Measurements from ENCODE around the gene APBA3. TPM values are rescaled to one million over a fixed set of nuclear protein-coding genes. Genes with fewer than 3 reads are reported as not detected.

APBA3 gene
- total and polyA plus RNA-seq, 2 of the 4 experiments (the other 2 are of a cell fraction), result 9.5 to 18.4 TPM

DNA sequence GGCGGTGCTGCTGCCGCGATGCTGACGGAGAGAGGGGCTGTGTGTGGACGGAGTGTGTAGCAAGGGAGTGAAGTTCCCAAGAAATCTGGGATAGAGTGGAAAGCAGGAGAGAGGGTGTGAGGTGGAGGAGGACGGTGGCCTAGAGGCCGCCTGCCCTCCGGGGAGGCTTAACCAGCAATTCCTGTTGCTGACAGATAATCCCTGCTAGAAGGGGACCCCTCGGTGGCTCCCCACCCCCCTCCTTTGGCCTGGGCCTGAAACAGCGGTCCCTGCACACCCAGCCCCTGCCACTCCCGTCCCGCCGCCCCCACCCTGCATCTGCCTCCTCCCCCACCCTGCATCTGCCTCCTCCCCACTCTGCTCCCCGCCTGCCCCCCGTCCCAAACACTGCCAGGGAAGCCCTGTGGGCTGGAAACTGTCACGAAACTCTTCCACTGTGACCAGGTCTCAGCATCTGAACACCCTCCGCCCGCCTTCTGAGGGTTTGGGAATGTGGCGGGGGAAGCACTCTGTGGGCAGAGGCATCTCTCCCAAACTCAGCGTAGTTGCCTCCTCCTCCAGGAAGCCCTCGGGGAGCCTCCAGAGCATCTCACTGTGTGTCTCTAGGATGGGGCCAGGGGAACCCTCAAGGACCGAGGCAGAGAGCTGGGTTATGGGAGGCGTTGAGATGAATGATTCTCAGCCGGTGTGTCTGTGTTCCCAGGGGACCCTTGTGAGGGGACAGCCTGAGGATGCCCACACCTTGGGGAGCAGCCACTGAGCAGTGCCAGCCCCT, 41.8 kb upstream of the APBA3 start:
- intact Hi-C loops (cut with micrococcal nuclease), result no loop called here
- TF ChIP-seq SMC3 (IDR thresholded peaks at IDR 0.05; ENCODE audit: low read depth, low read length) (no peak), CHD1 (IDR thresholded peaks at IDR 0.05; ENCODE audit: low read depth, low read length) (no peak), RFX5 (IDR thresholded peaks at IDR 0.05; ENCODE audit: low read depth, low read length) (no peak), MAZ (IDR thresholded peaks at IDR 0.05; ENCODE audit: borderline replicate concordance, low read depth, low read length) (no peak), RCOR1 (IDR thresholded peaks at IDR 0.05; ENCODE audit: insufficient replicate concordance, low read length) (no peak), MXI1 (IDR thresholded peaks at IDR 0.05; ENCODE audit: borderline replicate concordance, low read depth, low read length) (no peak), FOS (IDR thresholded peaks at IDR 0.05; ENCODE audit: low read depth, low read length) (no peak), BHLHE40 (IDR thresholded peaks at IDR 0.05; ENCODE audit: low read depth, low read length) (no peak)
- TF ChIP-seq, protein P1, sequence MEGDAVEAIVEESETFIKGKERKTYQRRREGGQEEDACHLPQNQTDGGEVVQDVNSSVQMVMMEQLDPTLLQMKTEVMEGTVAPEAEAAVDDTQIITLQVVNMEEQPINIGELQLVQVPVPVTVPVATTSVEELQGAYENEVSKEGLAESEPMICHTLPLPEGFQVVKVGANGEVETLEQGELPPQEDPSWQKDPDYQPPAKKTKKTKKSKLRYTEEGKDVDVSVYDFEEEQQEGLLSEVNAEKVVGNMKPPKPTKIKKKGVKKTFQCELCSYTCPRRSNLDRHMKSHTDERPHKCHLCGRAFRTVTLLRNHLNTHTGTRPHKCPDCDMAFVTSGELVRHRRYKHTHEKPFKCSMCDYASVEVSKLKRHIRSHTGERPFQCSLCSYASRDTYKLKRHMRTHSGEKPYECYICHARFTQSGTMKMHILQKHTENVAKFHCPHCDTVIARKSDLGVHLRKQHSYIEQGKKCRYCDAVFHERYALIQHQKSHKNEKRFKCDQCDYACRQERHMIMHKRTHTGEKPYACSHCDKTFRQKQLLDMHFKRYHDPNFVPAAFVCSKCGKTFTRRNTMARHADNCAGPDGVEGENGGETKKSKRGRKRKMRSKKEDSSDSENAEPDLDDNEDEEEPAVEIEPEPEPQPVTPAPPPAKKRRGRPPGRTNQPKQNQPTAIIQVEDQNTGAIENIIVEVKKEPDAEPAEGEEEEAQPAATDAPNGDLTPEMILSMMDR (conservative IDR thresholded peaks at IDR 0.05; ENCODE audit: low read depth, low read length), result no peak
- TF ChIP-seq, protein P2, sequence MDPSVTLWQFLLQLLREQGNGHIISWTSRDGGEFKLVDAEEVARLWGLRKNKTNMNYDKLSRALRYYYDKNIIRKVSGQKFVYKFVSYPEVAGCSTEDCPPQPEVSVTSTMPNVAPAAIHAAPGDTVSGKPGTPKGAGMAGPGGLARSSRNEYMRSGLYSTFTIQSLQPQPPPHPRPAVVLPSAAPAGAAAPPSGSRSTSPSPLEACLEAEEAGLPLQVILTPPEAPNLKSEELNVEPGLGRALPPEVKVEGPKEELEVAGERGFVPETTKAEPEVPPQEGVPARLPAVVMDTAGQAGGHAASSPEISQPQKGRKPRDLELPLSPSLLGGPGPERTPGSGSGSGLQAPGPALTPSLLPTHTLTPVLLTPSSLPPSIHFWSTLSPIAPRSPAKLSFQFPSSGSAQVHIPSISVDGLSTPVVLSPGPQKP (IDR thresholded peaks at IDR 0.05; ENCODE audit: borderline replicate concordance, low read depth, low read length), result no peak
- TF ChIP-seq, protein P3, sequence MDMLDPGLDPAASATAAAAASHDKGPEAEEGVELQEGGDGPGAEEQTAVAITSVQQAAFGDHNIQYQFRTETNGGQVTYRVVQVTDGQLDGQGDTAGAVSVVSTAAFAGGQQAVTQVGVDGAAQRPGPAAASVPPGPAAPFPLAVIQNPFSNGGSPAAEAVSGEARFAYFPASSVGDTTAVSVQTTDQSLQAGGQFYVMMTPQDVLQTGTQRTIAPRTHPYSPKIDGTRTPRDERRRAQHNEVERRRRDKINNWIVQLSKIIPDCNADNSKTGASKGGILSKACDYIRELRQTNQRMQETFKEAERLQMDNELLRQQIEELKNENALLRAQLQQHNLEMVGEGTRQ (IDR thresholded peaks at IDR 0.05; ENCODE audit: low read depth, low read length), result no peak
- Histone ChIP-seq H3K9ac (ENCODE audit: low read depth, low read length) (no peak overlapping the region), H2BK15ac (ENCODE audit: low read depth, low read length) (no peak overlapping the region), H4K8ac (ENCODE audit: low read depth in 2 of 2, low read length in 2 of 2) (no peak overlapping the region), H3K4me3 (ENCODE audit: insufficient read depth, low read depth, low read length) (no peak overlapping the region), H3K36me3 (ENCODE audit: control insufficient read depth, insufficient read depth, low read length) (no peaks in the 10 kb centered on the region), H4K91ac (ENCODE audit: insufficient read depth, low read depth, low read length) (no peak overlapping the region), H3K23ac (ENCODE audit: low read depth, low read length) (no peak overlapping the region), H2AFZ (replicated peaks; ENCODE audit: low read length, poor library complexity) (no peak overlapping the region), H4K5ac (ENCODE audit: low read depth, low read length) (no peak overlapping the region), H3K4me1 (ENCODE audit: control insufficient read depth, insufficient read depth, low read length) (no peaks in the 10 kb centered on the region), H3K27ac (ENCODE audit: insufficient read depth, low read length) (no peak overlapping the region), H3K56ac (ENCODE audit: extremely low read depth, insufficient read depth, low read length) (no peak overlapping the region), H3K9me3 (ENCODE audit: control insufficient read depth, insufficient read depth, low read length) (0 out of 2 replicates have a peak, but pooled peaks cover 1% of the 10 kb centered on the region), H3K4me2 (ENCODE audit: low read depth, low read length) (no peak overlapping the region), H2BK20ac (ENCODE audit: low read depth, low read length) (no peak overlapping the region), H3K79me1 (ENCODE audit: low read depth in 1 of 2, low read length in 2 of 2) (no peaks in the 10 kb centered on the region), H3K14ac (replicated peaks; ENCODE audit: low read depth, low read length) (no peak overlapping the region), H2AK5ac (ENCODE audit: low read depth, low read length) (no peak overlapping the region), H3K4ac (ENCODE audit: low read depth, low read length) (no peak overlapping the region), H3K9me1 (ENCODE audit: insufficient read depth, low read length) (peaks cover 5% of the 10 kb centered on the region), H3K27me3 (ENCODE audit: control insufficient read depth, insufficient read depth, low read length) (peaks cover 35% of the 10 kb centered on the region), H2AK9ac (replicated peaks; ENCODE audit: low read depth, low read length, poor library complexity) (peak overlapping the region; percentile 70), H2BK120ac (ENCODE audit: low read depth, low read length) (no peak overlapping the region), H2BK5ac (ENCODE audit: low read depth, low read length, poor library complexity, severe bottlenecking) (no peak overlapping the region), H4K20me1 (ENCODE audit: insufficient read depth, low read length) (no peaks in the 10 kb centered on the region), H3K18ac (ENCODE audit: low read depth, low read length) (no peak overlapping the region)
- 55% methylated on average over 4 of the region's 24 CpGs; no CpG with 5 or more reads in 1 of the 2 experiments for WGBS, 2 experiments (ENCODE audit: extremely low coverage in 2 of 2, insufficient read length in 1 of 2)
- no TSS peak for BruUV-seq (replicated peaks)
- CTCF ChIA-PET, result no interaction called here
- ATAC-seq (ENCODE audit: low read depth) (no peak), DNase-seq (no peak)
- in situ Hi-C loops (cut with MboI; ENCODE audit: low sequenced_read_pairs), result no loop called here
- POLR2A ChIA-PET (ENCODE audit: unreplicated experiment), result no interaction called here
- dilution Hi-C loops (cut with HindIII; ENCODE audit: low sequenced_read_pairs, unreplicated experiment), result no loop called here
